ENCODE data around the gene TMEM125.

TMEM125 gene

GRCh38 chr1:43247256-43247921 is 22.4 kb upstream of the TMEM125 start:
- DNase-seq (ENCODE audit: low spot score), result no peak

- no peak for DNase-seq (ENCODE audit: low spot score)
Observed at GRCh38 chr1:43250351-43250761, 19.4 kb upstream of the TMEM125 start.

- DNase-seq (ENCODE audit: low spot score), result no peak
Observed at GRCh38 chr1:43251024-43251423, 18.8 kb upstream of the TMEM125 start.

GRCh38 chr1:43252225-43252624 is 17.6 kb upstream of the TMEM125 start:
- no peak for DNase-seq (ENCODE audit: low spot score)

GRCh38 chr1:43253173-43253572 is 16.6 kb upstream of the TMEM125 start:
- DNase-seq (ENCODE audit: low spot score), result no peak

GRCh38 chr1:43253876-43254275 is 15.9 kb upstream of the TMEM125 start:
- no peak for DNase-seq (ENCODE audit: low spot score)

- DNase-seq (ENCODE audit: low spot score), result no peak
Observed at GRCh38 chr1:43255438-43256210, 14.2 kb upstream of the TMEM125 start.

- no peak for DNase-seq (ENCODE audit: low spot score)
Observed at GRCh38 chr1:43256675-43257570, 12.9 kb upstream of the TMEM125 start.

- DNase-seq (ENCODE audit: low spot score), result no peak
Observed at GRCh38 chr1:43258370-43258769, 11.4 kb upstream of the TMEM125 start.

- DNase-seq (ENCODE audit: low spot score), result no peak
Observed at GRCh38 chr1:43265431-43265830, 4.4 kb upstream of the TMEM125 start.

- DNase-seq (ENCODE audit: low spot score), result no peak
Observed at GRCh38 chr1:43266881-43267280, 2.9 kb upstream of the TMEM125 start.

GRCh38 chr1:43267291-43267805 is 2.4 kb upstream of the TMEM125 start:
- no peak for DNase-seq (ENCODE audit: low spot score)

- DNase-seq (ENCODE audit: low spot score), result no peak
Observed at GRCh38 chr1:43267818-43268425, 1.9 kb upstream of the TMEM125 start.

GRCh38 chr1:43270421-43271095 is 775 bp downstream of the TMEM125 start:
- no peak for DNase-seq (ENCODE audit: low spot score)

GRCh38 chr1:43271186-43272118 is 1.7 kb downstream of the TMEM125 start:
- DNase-seq (ENCODE audit: low spot score), result no peak

- DNase-seq (ENCODE audit: low spot score), result no peak
Observed at GRCh38 chr1:43272161-43272560, 2.4 kb downstream of the TMEM125 start.

- no peak for DNase-seq (ENCODE audit: low spot score)
Observed at GRCh38 chr1:43272576-43273571, 3.1 kb downstream of the TMEM125 start.

- DNase-seq (ENCODE audit: low spot score), result no peak
Observed at GRCh38 chr1:43273708-43274107, 3.9 kb downstream of the TMEM125 start.

All from left forelimb (tissue), 1 donor.